Measurements from ENCODE around the gene NRP2. TPM values are rescaled to one million over a fixed set of nuclear protein-coding genes. Genes with fewer than 3 reads are reported as not detected.

Gene NRP2
- total RNA-seq, 4 donors from 2014 or later, result 128 to 196 (median 176) TPM

GRCh38 chr2:205721057-205721449 lies 38.8 kb downstream of the NRP2 start:
- H3K27ac ChIP-seq, result peak overlapping the region in 2 of 4 donors; percentile 36 to 56
- DNase-seq (ENCODE audit: low spot score in 2 of 2), result no peak
- WGBS, 2 donors, result 50 to 56% methylated on average over 8 of the region's 8 CpGs
- H3K27me3 ChIP-seq, result no peaks in the 10 kb centered on the region
- H3K36me3 ChIP-seq, result peaks cover 0 to 52% (median 2%) of the 10 kb centered on the region in 3 donors
- H3K9me3 ChIP-seq, result no peaks in the 10 kb centered on the region
- TF ChIP-seq EP300 (IDR thresholded peaks at IDR 0.05), result no peak
- no peak for TF ChIP-seq POLR2A (IDR thresholded peaks at IDR 0.05)
- TF ChIP-seq CTCF (IDR thresholded peaks at IDR 0.05), result no peak
- H3K4me1 ChIP-seq, result peaks cover 0 to 91% (median 47%) of the 10 kb centered on the region in 4 donors
- H3K4me3 ChIP-seq, result no peak overlapping the region

- Histone ChIP-seq H3K36me3 (peaks cover 0 to 58% (median 2%) of the 10 kb centered on the region in 3 donors), H3K9me3 (no peaks in the 10 kb centered on the region), H3K4me3 (no peak overlapping the region), H3K27me3 (no peaks in the 10 kb centered on the region), H3K4me1 (peaks cover 0 to 91% (median 44%) of the 10 kb centered on the region in 4 donors), H3K27ac (peak overlapping the region in 2 of 4 donors; percentile 53 to 56)
- WGBS, 2 donors, result 30 to 40% methylated on average over 4 of the region's 4 CpGs
- no peak for DNase-seq (ENCODE audit: low spot score in 2 of 2)
- TF ChIP-seq EP300 (IDR thresholded peaks at IDR 0.05) (no peak), CTCF (IDR thresholded peaks at IDR 0.05) (no peak), POLR2A (IDR thresholded peaks at IDR 0.05) (no peak)
Observed at GRCh38 chr2:205722283-205722918, 40.1 kb downstream of the NRP2 start.

GRCh38 chr2:205723179-205723578 lies 40.9 kb downstream of the NRP2 start:
- WGBS, 2 donors, result 85 to 90% methylated on average over 2 of the region's 2 CpGs
- Histone ChIP-seq H3K4me3 (no peak overlapping the region), H3K9me3 (no peaks in the 10 kb centered on the region), H3K4me1 (peaks cover 0 to 91% (median 38%) of the 10 kb centered on the region in 4 donors), H3K27me3 (no peaks in the 10 kb centered on the region), H3K27ac (peak overlapping the region in 1 of 4 donors; percentile 53), H3K36me3 (peaks cover 0 to 59% (median 2%) of the 10 kb centered on the region in 3 donors)
- no peak for TF ChIP-seq CTCF (IDR thresholded peaks at IDR 0.05)
- no peak for TF ChIP-seq POLR2A (IDR thresholded peaks at IDR 0.05)
- TF ChIP-seq EP300 (IDR thresholded peaks at IDR 0.05), result no peak
- no peak for DNase-seq (ENCODE audit: low spot score in 2 of 2)

GRCh38 chr2:205725059-205725458 lies 42.8 kb downstream of the NRP2 start:
- Histone ChIP-seq H3K4me1 (peaks cover 0 to 91% (median 32%) of the 10 kb centered on the region in 4 donors), H3K36me3 (peaks cover 0 to 62% (median 2%) of the 10 kb centered on the region in 3 donors), H3K27ac (no peak overlapping the region), H3K9me3 (no peaks in the 10 kb centered on the region), H3K27me3 (no peaks in the 10 kb centered on the region), H3K4me3 (no peak overlapping the region)
- TF ChIP-seq EP300 (IDR thresholded peaks at IDR 0.05) (no peak), CTCF (IDR thresholded peaks at IDR 0.05) (no peak), POLR2A (IDR thresholded peaks at IDR 0.05) (no peak)
- 90 to 91% methylated on average over 5 of the region's 5 CpGs for WGBS, 2 donors
- no peak for DNase-seq (ENCODE audit: low spot score in 2 of 2)

- Histone ChIP-seq H3K36me3 (peaks cover 0 to 67% (median 2%) of the 10 kb centered on the region in 3 donors), H3K27me3 (no peaks in the 10 kb centered on the region), H3K4me1 (peaks cover 0 to 91% (median 33%) of the 10 kb centered on the region in 4 donors), H3K9me3 (no peaks in the 10 kb centered on the region), H3K27ac (peak overlapping the region in 2 of 4 donors; percentile 45 to 58), H3K4me3 (no peak overlapping the region)
- no peak for DNase-seq (ENCODE audit: low spot score in 2 of 2)
- TF ChIP-seq CTCF (IDR thresholded peaks at IDR 0.05) (no peak), EP300 (IDR thresholded peaks at IDR 0.05) (no peak), POLR2A (IDR thresholded peaks at IDR 0.05) (no peak)
- 78 to 81% methylated on average over 4 of the region's 4 CpGs for WGBS, 2 donors
Observed at GRCh38 chr2:205726506-205726905, 44.2 kb downstream of the NRP2 start.
